T-helper 1 cell (primary cell): ENCODE results near the gene NSUN2.
"Not testable (repeated sequence)": the region's sequence is repeated elsewhere in the genome, so short reads cannot be mapped to it uniquely, and the experiment has no call there.

ENCODE experiments used
- DNase-seq, 5 donors: peaks; one replicate each; pipeline ENCODE4 v3.0.0-alpha.2; 2012 to 2020

Gene NSUN2

GRCh38 chr5:6581559-6582426, 51.1 kb downstream of the NSUN2 start:
- DNase-seq: no peak

GRCh38 chr5:6581090-6581489, 51.8 kb downstream of the NSUN2 start:
- no peak for DNase-seq

GRCh38 chr5:6579535-6579934, 53.3 kb downstream of the NSUN2 start:
- DNase-seq: no peak

- no peak for DNase-seq
Measured at GRCh38 chr5:6578676-6579343, 54.0 kb downstream of the NSUN2 start.

- DNase-seq: peak in 1 of 5 donors; percentile 9
Measured at GRCh38 chr5:6576861-6577501, 55.9 kb downstream of the NSUN2 start.

- no peak for DNase-seq
Measured at GRCh38 chr5:6574537-6575245, 58.2 kb downstream of the NSUN2 start.

GRCh38 chr5:6574111-6574510, 58.7 kb downstream of the NSUN2 start:
- no peak for DNase-seq

- DNase-seq: no peak
Measured at GRCh38 chr5:6573651-6574101, 59.2 kb downstream of the NSUN2 start.

- DNase-seq: no peak
Measured at GRCh38 chr5:6572825-6573380, 59.9 kb downstream of the NSUN2 start.

GRCh38 chr5:6572086-6572824, 60.6 kb downstream of the NSUN2 start:
- no peak for DNase-seq

- not testable (repeated sequence) for DNase-seq
Measured at GRCh38 chr5:6571607-6572006, 61.2 kb downstream of the NSUN2 start.

- DNase-seq: no peak
Measured at GRCh38 chr5:6570530-6570929, 62.3 kb downstream of the NSUN2 start.

GRCh38 chr5:6568889-6569288, 64.0 kb downstream of the NSUN2 start:
- DNase-seq: no peak

- no peak for DNase-seq
Measured at GRCh38 chr5:6568383-6568782, 64.5 kb downstream of the NSUN2 start.

- no peak for DNase-seq
Measured at GRCh38 chr5:6567835-6568234, 65.0 kb downstream of the NSUN2 start.

GRCh38 chr5:6567068-6567467, 65.8 kb downstream of the NSUN2 start:
- no peak for DNase-seq

- no peak for DNase-seq
Measured at GRCh38 chr5:6565492-6565891, 67.4 kb downstream of the NSUN2 start.

GRCh38 chr5:6557807-6558575, 74.9 kb downstream of the NSUN2 start:
- DNase-seq: no peak

- no peak for DNase-seq
Measured at GRCh38 chr5:6556802-6557102, 76.1 kb downstream of the NSUN2 start.

GRCh38 chr5:6556089-6556801, 76.6 kb downstream of the NSUN2 start:
- no peak for DNase-seq

- DNase-seq: no peak
Measured at GRCh38 chr5:6554812-6555211, 78.0 kb downstream of the NSUN2 start.
